Measurements from ENCODE around the gene VSTM1. TPM values are rescaled to one million over a fixed set of nuclear protein-coding genes. Genes with fewer than 3 reads are reported as not detected.

VSTM1 gene
- total RNA-seq, 1 experiment from 2014 or later, result not detected

- Histone ChIP-seq H4K20me1 (ENCODE audit: low read length) (no peaks in the 10 kb centered on the region), H2AFZ (ENCODE audit: low read length) (no peak overlapping the region), H3K9ac (ENCODE audit: low read length) (no peak overlapping the region), H3K4me3 (ENCODE audit: low read length) (no peak overlapping the region), H3K36me3 (ENCODE audit: low read depth, low read length) (no peaks in the 10 kb centered on the region), H3K79me2 (ENCODE audit: low read length) (no peaks in the 10 kb centered on the region), H3K4me2 (ENCODE audit: low read length) (no peak overlapping the region), H3F3A (ENCODE audit: low read length, unreplicated experiment) (no peaks in the 10 kb centered on the region), H3K4me1 (ENCODE audit: insufficient read depth, low read length) (peaks cover 17% of the 10 kb centered on the region), H3K27ac (ENCODE audit: low read length) (no peak overlapping the region), H3K27me3 (ENCODE audit: low read length) (no peaks in the 10 kb centered on the region; the same call in 1 of the 2 replicates), H3K9me2 (replicated peaks; ENCODE audit: low read length) (no peaks in the 10 kb centered on the region), H3K9me3 (ENCODE audit: low read length) (no peaks in the 10 kb centered on the region)
- POLR2A ChIA-PET (ENCODE audit: unreplicated experiment), result no interaction called here
- DNase-seq (no peak), ATAC-seq (no peak)
- TF ChIP-seq EZH2phosphoT487 (IDR thresholded peaks at IDR 0.05; ENCODE audit: borderline replicate concordance, low read length) (no peak), EZH2 (IDR thresholded peaks at IDR 0.05; ENCODE audit: low read length, unreplicated experiment) (no peak), CTCF (conservative IDR thresholded peaks at IDR 0.05; ENCODE audit: low read depth, low read length) (no peak)
- no TSS peak for BruUV-seq (replicated peaks)
- CTCF ChIA-PET, result no interaction called here
- intact Hi-C loops (cut with micrococcal nuclease), result no loop called here
Observed at GRCh38 chr19:53998223-53998622, 65.5 kb downstream of the VSTM1 start.

- TF ChIP-seq EZH2 (IDR thresholded peaks at IDR 0.05; ENCODE audit: low read length, unreplicated experiment) (no peak), EZH2phosphoT487 (IDR thresholded peaks at IDR 0.05; ENCODE audit: borderline replicate concordance, low read length) (no peak), CTCF (conservative IDR thresholded peaks at IDR 0.05; ENCODE audit: low read depth, low read length) (no peak)
- H4K20me1 ChIP-seq (ENCODE audit: low read length), result no peaks in the 10 kb centered on the region
Observed at GRCh38 chr19:53994811-53995210, 68.9 kb downstream of the VSTM1 start.

GRCh38 chr19:53993448-53993847 lies 70.2 kb downstream of the VSTM1 start:
- no peaks in the 10 kb centered on the region for H3F3A ChIP-seq (ENCODE audit: low read length, unreplicated experiment)

More at GRCh38 chr19:53994811-53995210, 68.9 kb downstream of the VSTM1 start:
- Histone ChIP-seq H3K79me2 (ENCODE audit: low read length) (no peaks in the 10 kb centered on the region), H3K27me3 (ENCODE audit: low read length) (no peaks in the 10 kb centered on the region; the same call in 1 of the 2 replicates), H3K36me3 (ENCODE audit: low read depth, low read length) (no peaks in the 10 kb centered on the region), H3F3A (ENCODE audit: low read length, unreplicated experiment) (no peaks in the 10 kb centered on the region), H3K27ac (ENCODE audit: low read length) (no peak overlapping the region), H3K9ac (ENCODE audit: low read length) (no peak overlapping the region), H3K9me3 (ENCODE audit: low read length) (no peaks in the 10 kb centered on the region), H3K4me3 (ENCODE audit: low read length) (no peak overlapping the region), H3K4me1 (ENCODE audit: insufficient read depth, low read length) (0 out of 2 replicates have a peak, but pooled peaks cover 3% of the 10 kb centered on the region), H2AFZ (ENCODE audit: low read length) (no peak overlapping the region), H3K4me2 (ENCODE audit: low read length) (no peak overlapping the region), H3K9me2 (replicated peaks; ENCODE audit: low read length) (no peaks in the 10 kb centered on the region)
- ATAC-seq (no peak), DNase-seq (peak; percentile 20)
- no TSS peak for BruUV-seq (replicated peaks)
- ChIA-PET POLR2A (ENCODE audit: unreplicated experiment) (no interaction called here), CTCF (no interaction called here)
- intact Hi-C loops (cut with micrococcal nuclease), result no loop called here

More at GRCh38 chr19:53993448-53993847, 70.2 kb downstream of the VSTM1 start:
- ChIA-PET CTCF (no interaction called here), POLR2A (ENCODE audit: unreplicated experiment) (no interaction called here)
- H3K27ac ChIP-seq (ENCODE audit: low read length), result no peak overlapping the region
- no peaks in the 10 kb centered on the region for H4K20me1 ChIP-seq (ENCODE audit: low read length)
- no peak overlapping the region for H2AFZ ChIP-seq (ENCODE audit: low read length)
- no peak for TF ChIP-seq EZH2phosphoT487 (IDR thresholded peaks at IDR 0.05; ENCODE audit: borderline replicate concordance, low read length)
- TF ChIP-seq EZH2 (IDR thresholded peaks at IDR 0.05; ENCODE audit: low read length, unreplicated experiment), result no peak
- no peak for TF ChIP-seq CTCF (conservative IDR thresholded peaks at IDR 0.05; ENCODE audit: low read depth, low read length)
- BruUV-seq (replicated peaks), result no TSS peak
- intact Hi-C loops (cut with micrococcal nuclease), result no loop called here
- H3K4me3 ChIP-seq (ENCODE audit: low read length), result no peak overlapping the region
- no peak overlapping the region for H3K9ac ChIP-seq (ENCODE audit: low read length)
- no peaks in the 10 kb centered on the region for H3K9me3 ChIP-seq (ENCODE audit: low read length)
- ATAC-seq (no peak), DNase-seq (no peak)
- H3K9me2 ChIP-seq (replicated peaks; ENCODE audit: low read length), result no peaks in the 10 kb centered on the region
- no peak overlapping the region for H3K4me2 ChIP-seq (ENCODE audit: low read length)
- no peaks in the 10 kb centered on the region for H3K79me2 ChIP-seq (ENCODE audit: low read length)
- H3K36me3 ChIP-seq (ENCODE audit: low read depth, low read length), result no peaks in the 10 kb centered on the region
- H3K27me3 ChIP-seq (ENCODE audit: low read length), result no peaks in the 10 kb centered on the region; the same call in 1 of the 2 replicates
- 0 out of 2 replicates have a peak, but pooled peaks cover 3% of the 10 kb centered on the region for H3K4me1 ChIP-seq (ENCODE audit: insufficient read depth, low read length)

All from PC-3 (cell line).